Stimulated activated CD8-positive, alpha-beta memory T cell treated with anti-CD3 and anti-CD28 coated beads, Interleukin-4, amount 100 ng/mL, for 48 hours (primary cell): ENCODE measurements around the gene JARID2.
"Not testable (repeated sequence)": the region's sequence is repeated elsewhere in the genome, so short reads cannot be mapped to it uniquely, and the experiment has no call there.

Experiments used
- DNase-seq: peaks from one replicate; pipeline ENCODE4 v3.0.0-alpha.2; 2020

The JARID2 gene

GRCh38 chr6:15316754-15317153 lies 70.9 kb downstream of the JARID2 start:
- no peak for DNase-seq

DNA sequence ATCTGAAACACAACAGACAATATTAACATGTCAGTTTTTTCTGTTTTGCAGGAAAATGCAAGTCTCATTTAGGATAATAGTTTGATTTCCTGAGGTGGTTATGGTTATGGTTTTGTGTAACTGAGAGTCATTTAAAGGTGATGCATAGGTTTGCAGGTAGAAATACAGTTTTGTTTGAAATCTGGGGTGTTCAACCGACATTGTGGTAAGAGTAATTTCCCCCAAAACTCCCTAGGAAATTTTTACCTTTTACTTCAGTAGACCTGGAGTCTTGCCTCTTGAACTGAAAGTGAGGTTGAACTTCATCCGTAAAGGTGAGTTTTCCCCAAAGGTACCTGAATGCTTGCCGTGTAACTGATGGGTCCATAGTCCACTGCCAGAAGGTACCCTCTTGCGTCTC lies 71.4 kb downstream of the JARID2 start:
- no peak for DNase-seq

DNA sequence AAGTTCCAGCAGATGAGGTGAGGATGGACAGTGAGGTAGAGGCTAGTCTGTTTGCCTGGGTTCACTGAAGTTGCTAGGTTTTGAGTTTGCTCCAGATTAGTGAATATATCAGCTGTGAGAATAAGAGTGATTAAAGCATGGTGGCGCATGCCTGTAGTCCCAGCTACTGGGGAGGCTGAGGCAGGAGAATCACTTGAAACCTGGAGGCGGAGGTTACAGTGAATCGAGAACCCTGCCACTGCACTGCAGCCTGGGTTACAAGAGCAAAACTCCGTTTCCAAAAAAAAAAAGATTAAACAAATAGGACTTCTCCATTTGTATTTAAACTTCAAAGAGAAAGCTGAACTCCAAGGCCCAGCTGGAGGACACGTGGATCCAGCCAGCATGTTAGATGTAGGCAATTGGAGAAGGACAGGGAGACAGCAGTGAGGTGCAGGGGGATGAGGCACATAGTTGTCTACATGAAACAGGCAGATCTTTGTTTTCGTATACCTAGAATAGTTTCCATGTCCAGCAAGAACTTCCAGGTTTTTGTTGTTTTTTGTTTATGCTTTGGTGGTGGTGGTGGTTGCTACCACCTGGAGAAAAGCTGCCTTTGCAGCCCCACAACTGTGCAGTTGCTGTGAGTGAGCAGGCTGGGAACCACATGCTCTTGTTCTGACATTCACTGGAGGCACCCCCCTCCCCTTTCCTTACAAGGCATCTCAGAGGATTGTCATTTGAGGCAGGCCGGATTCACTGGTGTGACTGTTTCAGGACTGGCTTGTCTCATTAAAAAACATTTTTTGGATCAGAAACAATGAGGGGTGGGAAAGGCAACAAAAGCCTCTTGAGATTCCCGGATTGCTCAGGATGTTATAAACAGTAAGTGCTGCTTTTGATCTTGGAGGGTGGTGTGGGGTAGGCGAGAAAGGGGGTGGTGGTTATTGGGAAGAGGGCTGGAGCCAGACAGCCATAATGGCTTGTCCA lies 72.3 kb downstream of the JARID2 start:
- DNase-seq: no peak

GRCh38 chr6:15319677-15320076 lies 73.8 kb downstream of the JARID2 start:
- no peak for DNase-seq

- DNase-seq: no peak
Observed at GRCh38 chr6:15320693-15321092, 74.8 kb downstream of the JARID2 start.

DNA sequence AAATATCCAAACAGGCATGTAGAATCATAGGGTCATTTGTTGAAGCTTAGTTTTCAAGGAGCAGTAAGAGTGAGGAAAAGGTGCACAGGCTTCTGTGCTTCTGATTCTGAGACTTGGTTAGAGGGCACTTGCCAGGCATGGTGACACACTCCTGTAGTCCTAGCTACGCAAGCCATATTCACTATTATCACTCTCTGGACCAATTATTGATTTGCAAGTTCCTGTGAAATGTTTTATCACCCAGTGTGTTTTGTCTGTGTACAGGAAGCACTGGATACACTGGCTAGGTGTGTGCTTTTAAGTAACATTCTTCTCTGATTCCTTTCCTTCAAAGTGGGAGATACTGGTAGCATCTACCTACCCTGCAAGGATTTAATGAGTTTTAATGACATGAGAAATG lies 76.3 kb downstream of the JARID2 start:
- DNase-seq: no peak

GRCh38 chr6:15322781-15323536 lies 77.1 kb downstream of the JARID2 start:
- no peak for DNase-seq

GRCh38 chr6:15323611-15324010 lies 77.7 kb downstream of the JARID2 start:
- not testable (repeated sequence) for DNase-seq

DNA sequence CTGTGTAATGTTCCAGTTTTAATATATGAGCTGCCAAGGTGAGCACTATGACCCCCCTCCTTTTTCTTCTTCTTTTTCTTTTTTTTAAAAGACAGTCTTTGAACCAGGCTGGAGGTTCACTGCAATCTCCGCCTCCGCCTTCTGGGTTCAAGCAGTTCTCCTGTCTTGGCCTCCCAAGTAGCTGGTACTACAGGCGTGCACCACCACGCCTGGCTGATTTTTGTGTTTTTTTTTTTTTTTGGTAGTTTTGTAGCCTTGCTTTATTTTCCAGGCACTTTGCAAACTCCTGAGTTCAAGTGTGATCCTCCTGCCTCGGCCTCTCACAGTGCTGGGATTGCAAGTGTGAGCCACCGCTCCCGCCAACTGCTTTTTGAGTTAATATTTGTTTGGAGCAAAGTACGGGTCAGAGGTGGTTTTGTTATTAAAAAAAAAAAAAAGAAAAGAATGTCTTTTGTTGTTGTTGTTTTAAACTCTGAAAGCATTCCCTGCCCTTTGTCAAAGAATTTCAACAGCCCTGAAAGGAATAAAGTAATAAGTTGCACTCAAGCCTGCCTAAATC lies 78.6 kb downstream of the JARID2 start:
- DNase-seq: no peak

- DNase-seq: no peak
Observed at GRCh38 chr6:15325540-15325955, 79.7 kb downstream of the JARID2 start.

DNA sequence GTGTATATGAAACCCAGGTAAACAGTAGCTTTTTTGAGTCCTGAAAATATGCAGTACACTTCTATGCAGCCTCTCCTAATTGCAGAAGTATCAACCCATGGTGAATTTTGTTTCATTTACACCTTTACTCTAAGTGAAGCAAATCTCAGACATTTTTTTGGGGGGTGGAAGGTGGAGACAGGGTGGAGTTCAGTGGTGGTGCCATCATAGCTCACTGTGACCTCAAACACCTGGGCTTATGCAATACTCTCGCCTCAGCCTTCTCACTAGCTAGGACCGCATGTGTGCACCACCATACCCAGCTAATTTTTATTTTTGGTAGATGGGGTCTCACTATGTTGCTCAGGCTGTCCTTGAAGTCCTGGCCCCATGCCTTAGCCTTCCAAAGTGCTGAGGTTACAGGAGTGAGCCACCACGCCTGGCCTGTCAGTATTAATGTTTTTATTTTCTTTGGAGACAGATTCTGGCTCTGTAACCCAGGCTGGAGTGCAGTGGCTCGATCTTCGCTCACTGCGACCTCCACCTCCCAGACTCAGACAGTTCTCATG lies 80.3 kb downstream of the JARID2 start:
- DNase-seq: no peak

GRCh38 chr6:15327271-15327670 lies 81.4 kb downstream of the JARID2 start:
- peak; percentile 48 for DNase-seq

DNA sequence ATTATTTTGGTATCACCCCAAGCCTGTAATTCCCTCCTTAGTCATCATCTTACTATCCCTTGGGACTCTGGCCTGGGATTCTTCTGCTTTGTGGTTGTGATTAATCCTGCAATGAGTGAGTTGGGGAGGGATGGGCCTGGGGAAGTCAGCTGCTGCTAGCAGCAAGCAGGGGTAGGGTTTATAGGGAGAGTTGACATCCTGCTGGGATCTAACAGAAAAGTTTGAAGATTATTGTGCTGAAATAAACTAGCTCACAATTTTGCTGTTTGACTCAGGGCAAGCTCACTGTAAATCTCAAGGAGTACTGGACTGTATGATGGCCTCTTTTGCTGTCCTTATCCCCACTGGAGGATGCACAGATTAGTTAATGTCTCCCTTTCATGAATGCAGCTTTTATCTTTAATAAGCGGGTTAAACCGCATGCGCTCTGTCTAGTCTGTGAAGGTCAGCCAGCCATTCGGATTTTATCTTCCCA lies 83.4 kb downstream of the JARID2 start:
- DNase-seq: no peak

DNA sequence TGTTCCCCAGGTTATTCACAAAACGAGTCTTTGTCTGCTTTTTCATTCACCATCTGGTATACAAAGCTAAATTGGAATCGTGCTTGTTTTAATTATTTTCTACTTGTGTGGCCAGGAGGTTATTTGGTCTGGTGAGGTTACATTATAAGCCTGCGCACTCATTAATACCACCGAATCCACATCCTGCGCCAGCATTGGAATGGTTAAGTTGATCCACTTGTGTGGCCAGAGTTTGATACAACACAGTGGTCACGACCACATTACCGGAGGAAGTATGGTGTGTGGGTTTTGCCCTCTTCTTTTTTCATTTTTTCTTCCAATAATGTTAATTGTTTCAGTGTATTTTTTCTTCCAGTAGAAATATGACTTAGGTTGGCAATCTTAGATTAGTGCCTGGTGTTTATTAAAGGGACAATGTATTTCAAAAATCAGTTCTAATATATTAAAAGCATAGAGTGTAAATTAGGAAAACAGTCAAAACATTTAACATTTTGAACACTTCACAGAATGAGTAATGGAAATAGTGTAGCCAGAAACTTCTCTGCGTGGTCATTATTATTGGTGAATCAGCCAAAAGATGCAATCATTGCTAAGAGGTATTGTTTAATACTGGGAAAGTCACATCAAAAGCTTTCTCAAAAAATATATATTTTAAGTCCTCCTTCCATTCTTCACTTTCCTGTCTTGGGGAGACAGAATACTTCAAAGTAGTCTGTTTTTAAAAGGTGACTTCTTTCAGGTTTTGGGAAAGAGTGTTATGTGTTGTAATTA lies 84.5 kb downstream of the JARID2 start:
- DNase-seq: no peak

DNA sequence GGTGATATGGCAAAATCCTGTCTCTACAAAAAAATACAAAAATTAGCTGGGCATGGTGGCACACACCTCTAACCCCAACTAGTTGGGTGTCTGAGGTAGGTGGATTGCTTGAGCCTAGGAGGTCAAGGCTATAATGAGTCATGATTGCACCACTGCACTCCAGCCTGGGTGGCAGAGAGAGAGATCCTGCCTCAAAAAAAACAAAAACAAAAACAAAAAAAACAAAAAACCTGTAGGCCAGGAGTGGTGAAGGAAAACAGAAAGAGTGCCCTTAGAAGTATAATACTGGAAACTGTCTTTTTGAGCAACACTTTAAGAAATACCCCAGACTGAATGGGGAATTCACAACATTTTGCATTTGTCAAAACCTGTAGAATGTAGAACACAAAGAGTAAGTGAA lies 85.3 kb downstream of the JARID2 start:
- no peak for DNase-seq

DNA sequence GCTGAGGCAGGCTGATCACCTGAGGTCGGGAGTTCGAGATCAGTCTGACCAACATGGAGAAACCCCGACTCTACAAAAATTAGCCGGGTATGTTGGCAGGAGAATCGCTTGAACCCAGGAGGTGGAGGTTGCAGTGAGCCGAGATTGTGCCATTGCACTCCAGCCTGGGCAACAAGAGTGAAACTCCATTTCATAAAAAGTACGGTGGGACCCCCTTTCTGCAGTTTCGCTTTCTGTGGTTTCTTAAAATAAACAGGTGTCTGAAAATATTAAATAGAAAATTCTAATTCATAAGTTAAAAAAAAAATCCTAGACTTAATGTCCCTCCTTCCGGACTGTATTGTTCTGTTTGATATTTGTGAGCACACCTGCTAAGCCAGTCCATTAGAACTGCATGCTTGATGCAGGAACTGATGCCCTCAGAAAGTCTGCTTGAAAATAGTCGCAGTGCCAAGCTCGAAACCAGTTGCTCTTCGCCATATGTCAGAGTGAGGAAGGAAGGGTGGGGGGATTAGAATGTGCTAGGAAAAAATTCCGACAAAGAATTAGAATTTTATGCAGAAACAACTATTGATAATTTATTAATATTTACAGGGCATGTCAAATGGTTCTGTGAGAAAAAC lies 85.9 kb downstream of the JARID2 start:
- DNase-seq: no peak

DNA sequence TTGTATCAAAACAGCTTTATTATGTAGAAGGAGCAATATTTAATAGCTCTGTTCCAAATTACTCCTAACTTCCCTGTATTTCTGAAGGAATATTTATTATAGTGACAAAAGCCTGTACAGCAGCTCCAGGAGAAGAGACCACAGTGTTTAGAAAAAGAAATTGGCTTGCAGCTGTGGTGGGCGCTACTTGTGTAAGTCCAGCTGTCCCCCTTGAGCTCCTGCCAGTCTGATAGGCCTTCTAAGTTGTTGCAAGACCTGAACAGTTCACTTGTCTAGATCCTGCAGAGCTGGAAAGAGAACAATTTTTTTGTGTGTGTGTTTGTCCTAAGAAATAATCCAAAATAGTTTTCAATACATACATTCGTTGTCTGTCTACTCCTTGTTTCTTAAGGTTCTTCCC lies 86.6 kb downstream of the JARID2 start:
- DNase-seq: no peak

GRCh38 chr6:15335385-15335784 lies 89.5 kb downstream of the JARID2 start:
- no peak for DNase-seq

GRCh38 chr6:15335916-15336315 lies 90.0 kb downstream of the JARID2 start:
- DNase-seq: no peak

DNA sequence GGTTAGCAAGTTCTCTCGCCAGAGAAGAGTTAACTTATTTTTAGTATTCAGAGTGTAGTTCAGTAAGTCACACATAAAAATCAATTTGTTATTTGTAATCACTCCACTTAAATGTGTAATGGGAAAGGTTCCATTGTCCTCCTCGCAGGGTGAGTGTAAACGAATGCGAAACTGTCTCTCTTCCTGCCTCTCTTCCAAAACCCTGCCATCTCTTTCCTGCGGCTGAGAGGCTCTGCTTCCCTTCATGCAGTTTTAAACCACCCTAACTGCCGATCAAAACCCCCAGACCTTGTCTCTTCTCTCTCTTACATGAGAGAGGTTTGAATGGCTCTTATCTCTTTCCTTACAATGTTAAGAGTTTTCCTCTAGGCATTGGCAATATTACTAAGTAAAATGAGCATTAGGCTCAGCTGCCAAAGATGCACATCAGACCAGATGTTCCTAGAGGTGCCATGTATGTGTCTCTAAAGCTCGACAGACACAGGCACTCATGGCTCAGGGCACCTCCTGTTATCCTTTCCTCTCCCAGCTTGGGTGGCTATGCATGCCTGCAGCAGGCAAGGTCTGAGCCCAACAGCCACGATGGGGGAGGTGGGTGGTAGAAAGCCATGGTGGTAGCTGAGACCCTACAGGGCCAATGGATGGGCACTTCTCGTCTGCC lies 91.2 kb downstream of the JARID2 start:
- DNase-seq: no peak

- DNase-seq: no peak
Observed at GRCh38 chr6:15337582-15337981, 91.7 kb downstream of the JARID2 start.
